Skin of body (tissue), 1 donor: ENCODE results near the gene LRRC45. TPM values are rescaled to one million over a fixed set of nuclear protein-coding genes. Genes with fewer than 3 reads are reported as not detected.

Experiments used
- total RNA-seq: library from RNA; depleted of rRNA; stranded (reverse); fragments of >200 nt; gene quantifications from one replicate; pipeline ENCODE4 v1.2.3, GENCODE V29; 2014

The LRRC45 gene
- total RNA-seq, 1 donor from 2014 or later = 8.6 TPM

Other genes with a start within 250 kb of the LRRC45 start
- not detected for gene GCGR, start 219.2 kb upstream of the LRRC45 start, total RNA-seq
- gene MCRIP1, start 190.0 kb upstream of the LRRC45 start, total RNA-seq = 35.6 TPM
- 10.0 TPM for gene PPP1R27, start 188.3 kb upstream of the LRRC45 start, total RNA-seq
- 208 TPM for gene P4HB, start 162.8 kb upstream of the LRRC45 start, total RNA-seq
- gene ARHGDIA, start 152.0 kb upstream of the LRRC45 start, total RNA-seq = 51.6 TPM
- 67.6 TPM for gene ALYREF, start 131.7 kb upstream of the LRRC45 start, total RNA-seq
- 60.1 TPM for gene ANAPC11, start 131.6 kb upstream of the LRRC45 start, total RNA-seq
- 0.59 TPM for gene NPB, start 121.1 kb upstream of the LRRC45 start, total RNA-seq
- 18.6 TPM for gene PCYT2, start 111.9 kb upstream of the LRRC45 start, total RNA-seq
- 12.6 TPM for gene SIRT7, start 105.1 kb upstream of the LRRC45 start, total RNA-seq
- gene MAFG, start 95.6 kb upstream of the LRRC45 start, total RNA-seq = 8.1 TPM
- 49.4 TPM for gene PYCR1, start 86.0 kb upstream of the LRRC45 start, total RNA-seq
- 3.2 TPM for gene MYADML2, start 76.1 kb upstream of the LRRC45 start, total RNA-seq
- 1.7 TPM for gene NOTUM, start 62.1 kb upstream of the LRRC45 start, total RNA-seq
- 19.2 TPM for gene ASPSCR1, start 45.7 kb upstream of the LRRC45 start, total RNA-seq
- 19.7 TPM for gene CENPX, start 427 bp upstream of the LRRC45 start, total RNA-seq
- gene RAC3, start 8.4 kb downstream of the LRRC45 start, total RNA-seq = 15.6 TPM
- gene DCXR, start 14.4 kb downstream of the LRRC45 start, total RNA-seq = 33.4 TPM
- gene RFNG, start 28.5 kb downstream of the LRRC45 start, total RNA-seq = 19.3 TPM
- gene GPS1, start 28.6 kb downstream of the LRRC45 start, total RNA-seq = 35.5 TPM
- 35.7 TPM for gene DUS1L, start 42.5 kb downstream of the LRRC45 start, total RNA-seq
- gene FASN, start 74.9 kb downstream of the LRRC45 start, total RNA-seq = 262 TPM
- gene CCDC57, start 189.5 kb downstream of the LRRC45 start, total RNA-seq = 22.6 TPM
- 16.3 TPM for gene SLC16A3, start 205.7 kb downstream of the LRRC45 start, total RNA-seq